Motor neuron (in vitro differentiated cells): ENCODE data around the gene SGSM2. TPM values are rescaled to one million over a fixed set of nuclear protein-coding genes. Genes with fewer than 3 reads are reported as not detected.

ENCODE experiments used
- ATAC-seq, 8 experiments: fragments of 200-7000 bp; cut with Tn5 transposase; replicated peaks in 6 of 8; 2 replicates each; pipeline ENCODE4 v1.8.0; 2021; ENCODE audit warnings: mild to moderate bottlenecking in 8 of 8, moderate library complexity in 8 of 8
- H3K27ac ChIP-seq, 2 donors: fragments of 250-450 bp; sonication (Bioruptor Pico); 2 replicates each; pipeline ENCODE4 v1.9.0; 2021; ENCODE audit warnings: antibody characterized with exemption in 2 of 2, mild to moderate bottlenecking in 2 of 2, moderate library complexity in 1 of 2
- H3K4me1 ChIP-seq, 2 donors: fragments of 250-450 bp; sonication (Bioruptor Pico); replicated peaks in 1 of 2; 2 replicates each; pipeline ENCODE4 v1.6.1; 2021; ENCODE audit warnings: antibody characterized with exemption in 2 of 2, mild to moderate bottlenecking in 2 of 2, moderate library complexity in 1 of 2
- H3K4me3 ChIP-seq, 5 donors: fragments of 250-450 bp; sonication (Bioruptor Pico); 2 replicates each; pipeline ENCODE4 v1.9.0; 2021; ENCODE audit warnings: antibody characterized with exemption in 5 of 5, mild to moderate bottlenecking in 5 of 5, moderate library complexity in 4 of 5
- WGBS, 10 experiments: fragments of 450-650 bp; shearing (Covaris generic); methylation state at CpG; one replicate each; pipeline ENCODE4 v1.0.0; 2022; 5-methylcytosine and 5-hydroxymethylcytosine counted together
- in situ Hi-C, 9 experiments: fragments of 400-800 bp; cut with MboI; loops; one replicate each; pipeline ENCODE4 v1.15.0; 2021; ENCODE audit warnings: low sequenced_read_pairs in 9 of 9, low pct_unique_long_range_greater_than_20kb in 2 of 9; ENCODE audit not compliant: unreplicated experiment in 9 of 9
- total RNA-seq, 8 experiments: library from RNA; unstranded; fragments of 300-600 nt; gene quantifications; 2 replicates each; pipeline versions ENCODE4 v1.2.3 to v1.2.4, GENCODE V29; 2022

Gene SGSM2
- total RNA-seq, 8 experiments from 2014 or later, result 33.4 to 95.6 (median 46.4) TPM

DNA sequence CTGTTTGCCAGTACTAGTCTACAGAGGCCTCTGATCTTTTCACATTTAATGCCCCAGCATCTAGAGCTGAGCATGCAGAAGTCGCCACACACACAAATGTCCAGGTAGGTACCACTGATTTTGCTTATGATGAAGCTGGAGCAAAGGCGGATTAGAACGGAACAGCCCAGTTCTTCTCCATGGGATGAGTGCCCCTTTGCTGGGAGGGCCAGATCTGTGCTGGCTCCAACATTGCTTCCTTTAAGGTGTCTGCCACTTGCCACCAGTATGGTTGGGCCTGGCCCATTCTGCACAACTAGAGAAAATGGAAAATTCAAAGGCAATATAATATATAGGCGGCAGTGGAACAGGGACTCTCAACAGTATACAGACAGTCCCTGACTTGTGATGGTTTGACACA is 65.7 kb downstream of the SGSM2 start:
- Histone ChIP-seq H3K4me1 (peaks cover 26 to 30% of the 10 kb centered on the region in 2 donors), H3K27ac (no peak overlapping the region), H3K4me3 (no peak overlapping the region)
- in situ Hi-C loops, result no loop called here
- 89 to 100% (median 96%) methylated on average over 1 to 4 of the region's 4 CpGs; no CpG with 5 or more reads in 3 of the 10 experiments for WGBS, 10 experiments
- no peak for ATAC-seq

DNA sequence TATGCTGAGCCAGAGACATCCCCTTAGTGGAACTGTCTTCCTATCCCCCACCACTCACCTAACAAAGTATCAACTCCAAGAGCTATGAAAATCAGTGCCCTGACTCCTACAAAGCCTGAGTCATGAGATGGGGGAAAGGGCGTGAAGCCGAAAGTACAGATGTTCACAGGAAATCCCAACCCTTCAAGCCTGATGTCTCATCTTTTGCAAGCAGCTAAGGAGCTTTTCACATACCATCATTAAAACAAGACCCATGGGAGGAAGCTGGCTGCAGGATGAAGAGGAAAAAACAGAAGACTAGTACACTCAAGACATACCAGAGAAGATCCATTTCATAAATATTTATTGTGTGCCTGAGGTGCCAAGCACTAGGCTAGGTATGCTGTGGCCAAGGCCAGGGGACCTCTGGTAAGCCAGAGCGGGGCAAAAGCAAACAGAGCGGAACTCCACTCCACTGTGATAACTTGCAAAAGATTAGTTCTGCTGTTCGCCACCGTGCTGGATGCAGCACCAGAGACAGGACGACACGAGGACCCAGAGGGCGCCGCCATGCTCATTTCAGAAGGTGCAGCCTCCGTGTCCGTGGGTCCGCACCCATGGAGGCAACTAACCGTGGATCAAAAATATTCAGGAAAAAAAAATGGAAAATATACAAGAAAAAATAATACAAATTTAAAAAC is 68.1 kb downstream of the SGSM2 start:
- Histone ChIP-seq H3K27ac (no peak overlapping the region), H3K4me1 (peaks cover 19 to 23% of the 10 kb centered on the region in 2 donors), H3K4me3 (no peak overlapping the region)
- in situ Hi-C loops, result no loop called here
- WGBS, 10 experiments, result 14 to 100% (median 85%) methylated on average over 2 to 14 of the region's 14 CpGs; no CpG with 5 or more reads in 2 of the 10 experiments
- ATAC-seq, result peak in 2 of 8 experiments; percentile 0 to 1

DNA sequence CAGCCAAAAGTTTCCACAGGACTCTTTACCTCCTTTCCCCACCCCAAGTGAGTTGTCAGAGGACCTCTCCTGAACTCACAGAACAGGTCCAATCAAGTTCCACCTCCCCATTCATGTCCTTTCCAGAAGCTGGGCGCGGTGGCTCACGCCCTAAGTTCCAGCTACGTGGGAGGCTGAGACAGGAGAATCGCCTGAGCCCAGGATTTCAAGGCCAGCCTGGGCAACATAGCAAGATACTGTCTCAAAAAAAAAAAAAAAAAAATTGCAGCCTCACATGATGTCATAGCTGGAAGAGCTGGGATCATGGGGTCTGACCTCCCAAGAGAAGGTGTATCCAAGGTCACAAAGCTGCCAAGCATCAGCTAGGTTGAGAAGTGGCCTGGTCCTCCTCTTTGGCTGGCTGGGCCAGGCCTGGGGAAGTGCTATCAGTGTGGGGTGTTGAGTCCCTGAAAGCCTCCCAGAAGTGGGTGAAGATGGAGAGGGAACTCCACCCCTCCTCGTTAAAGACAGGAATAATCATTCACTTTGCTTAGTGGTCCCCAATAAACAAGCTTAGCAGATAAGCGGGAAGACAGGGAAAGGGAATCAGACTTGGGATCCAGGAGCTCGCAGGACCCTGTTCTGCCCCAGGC is 69.1 kb downstream of the SGSM2 start:
- in situ Hi-C loops, result no loop called here
- H3K4me3 ChIP-seq, result no peak overlapping the region
- H3K4me1 ChIP-seq, result peaks cover 19 to 23% of the 10 kb centered on the region in 2 donors
- 0 to 100% (median 86%) methylated on average over 1 to 5 of the region's 8 CpGs; no CpG with 5 or more reads in 2 of the 10 experiments for WGBS, 10 experiments
- peak overlapping the region; percentile 76 to 83 for H3K27ac ChIP-seq
- no peak for ATAC-seq

DNA sequence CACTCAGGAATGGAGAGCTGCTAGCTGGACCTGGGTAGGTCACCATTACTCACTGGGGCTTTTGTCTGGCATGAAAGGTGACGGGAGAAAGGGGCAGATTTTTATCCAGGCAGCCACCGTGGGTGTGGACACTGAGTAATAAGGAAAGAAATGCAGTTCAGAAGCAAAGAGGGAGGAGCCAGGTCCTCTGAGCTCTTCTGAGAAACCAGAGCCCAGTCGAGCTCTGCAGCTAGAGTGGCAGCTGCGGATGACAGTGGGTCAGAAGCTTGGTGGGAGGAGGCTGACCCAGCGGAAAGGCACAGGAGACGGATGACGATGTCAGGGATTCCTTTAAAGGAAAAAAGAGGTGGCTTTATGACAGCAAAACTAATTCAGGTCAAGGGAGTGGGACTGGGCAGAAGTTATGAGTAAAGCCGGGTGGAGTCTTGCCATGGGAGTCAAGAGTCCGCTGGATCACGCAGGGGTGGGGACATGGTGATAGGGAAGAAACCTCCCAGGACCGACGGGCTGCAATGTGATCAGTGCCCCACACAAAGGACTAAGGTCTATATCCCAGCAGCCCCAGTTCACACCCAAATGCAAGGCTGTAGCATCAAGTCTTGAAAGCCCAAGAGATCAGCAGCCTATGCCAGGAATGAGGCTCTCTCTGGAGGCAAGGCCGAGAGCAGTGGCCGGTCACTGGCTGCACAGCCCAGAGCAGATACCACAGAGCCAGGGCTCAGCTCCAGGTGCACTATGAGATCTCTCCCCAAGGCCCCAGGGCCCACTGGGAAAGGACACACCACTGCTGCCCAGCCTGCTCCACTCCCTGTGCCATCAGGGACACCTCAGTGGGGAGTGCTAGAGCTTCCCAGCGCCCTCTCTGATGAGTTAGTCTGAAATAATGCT is 69.8 kb downstream of the SGSM2 start:
- 0 to 73% (median 22%) methylated on average over 1 to 12 of the region's 15 CpGs for WGBS, 10 experiments
- peak overlapping the region; percentile 76 to 83 for H3K27ac ChIP-seq
- no peak overlapping the region for H3K4me3 ChIP-seq
- in situ Hi-C loops, result no loop called here
- peak; percentile 74 to 86 (median 83) for ATAC-seq
- peaks cover 19 to 23% of the 10 kb centered on the region in 2 donors for H3K4me1 ChIP-seq

DNA sequence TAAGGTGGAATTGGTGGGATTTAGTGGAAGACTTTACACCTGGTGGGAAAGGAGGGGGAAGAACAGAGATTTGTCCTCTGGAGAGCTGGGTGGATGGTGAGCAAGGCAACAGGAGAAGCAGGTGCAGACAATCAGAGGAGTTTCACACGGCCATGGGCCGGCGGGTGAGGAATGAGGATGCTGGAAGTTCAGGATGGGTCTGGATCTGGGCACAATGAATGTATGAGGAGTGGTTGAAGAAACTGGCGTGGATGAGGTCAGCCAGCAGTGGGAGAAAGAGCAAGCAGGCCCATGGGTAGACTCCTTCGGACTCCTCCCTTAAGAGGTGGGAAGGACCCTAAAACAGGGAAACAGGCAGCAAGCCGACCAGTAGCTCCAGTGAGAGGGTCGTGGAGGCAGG is 73.7 kb downstream of the SGSM2 start:
- Histone ChIP-seq H3K27ac (no peak overlapping the region), H3K4me3 (no peak overlapping the region), H3K4me1 (peaks cover 15 to 16% of the 10 kb centered on the region in 2 donors)
- in situ Hi-C loops, result no loop called here
- 75 to 100% (median 91%) methylated on average over 1 to 5 of the region's 7 CpGs; no CpG with 5 or more reads in 2 of the 10 experiments for WGBS, 10 experiments
- ATAC-seq, result no peak

DNA sequence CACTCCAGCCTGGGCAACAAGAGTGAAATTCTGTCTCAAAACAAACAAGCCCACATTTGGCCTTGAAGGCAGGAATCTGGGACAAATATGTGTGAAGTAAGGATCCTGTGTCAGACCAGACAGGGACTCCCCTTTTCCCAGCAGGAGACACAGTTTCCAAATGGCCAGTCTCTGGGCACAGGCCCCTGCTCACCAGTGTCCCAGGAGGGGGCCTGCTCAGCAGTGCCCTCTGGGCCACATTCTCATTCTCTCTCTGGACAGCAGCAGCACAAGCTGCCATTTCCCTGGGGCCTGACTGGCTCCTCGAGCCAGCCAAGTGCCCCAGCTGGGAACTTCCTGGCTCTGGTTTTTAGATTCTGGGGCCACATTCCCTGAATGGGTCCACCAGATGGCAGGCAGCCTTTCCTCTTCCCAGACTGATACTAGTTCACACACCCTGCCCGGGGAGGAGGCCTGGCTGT is 75.3 kb downstream of the SGSM2 start:
- WGBS, 10 experiments, result 7 to 83% (median 44%) methylated on average over 1 to 2 of the region's 2 CpGs; no CpG with 5 or more reads in 3 of the 10 experiments
- in situ Hi-C loops, result no loop called here
- peak; percentile 37 to 63 (median 51) for ATAC-seq
- Histone ChIP-seq H3K27ac (no peak overlapping the region), H3K4me3 (no peak overlapping the region), H3K4me1 (peaks cover 10 to 17% of the 10 kb centered on the region in 2 donors)

DNA sequence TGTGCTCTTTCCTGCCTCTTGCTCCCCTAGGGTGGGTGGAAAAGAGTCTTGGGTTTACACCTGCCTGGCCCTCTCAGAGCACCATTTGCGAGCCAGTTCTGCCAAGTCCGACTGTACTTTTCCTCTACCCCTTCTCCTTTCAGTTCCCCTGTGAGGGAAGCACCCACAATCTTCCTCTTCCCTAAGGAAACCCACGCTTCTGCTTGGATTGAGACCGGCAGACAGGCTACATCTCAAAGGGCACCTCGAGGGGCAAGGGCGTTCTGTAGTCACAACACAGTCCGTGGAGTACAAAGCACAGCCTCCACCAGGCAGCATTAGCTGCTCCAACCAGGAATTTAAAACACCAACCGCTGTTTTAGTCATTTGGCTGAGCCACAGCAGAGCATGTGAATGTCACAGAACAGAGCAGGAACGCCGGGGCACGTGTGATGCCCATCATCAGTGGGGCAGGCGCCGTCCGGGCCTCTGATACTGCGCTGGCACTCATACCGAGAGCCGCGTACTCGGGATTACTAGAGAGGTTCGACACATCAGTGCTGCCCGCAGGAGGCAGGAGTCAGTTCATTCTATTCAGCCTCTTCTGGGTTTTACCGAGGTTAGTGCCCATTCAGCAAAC is 77.3 kb downstream of the SGSM2 start:
- 80 to 100% (median 96%) methylated on average over 1 to 20 of the region's 22 CpGs; no CpG with 5 or more reads in 2 of the 10 experiments for WGBS, 10 experiments
- Histone ChIP-seq H3K4me3 (no peak overlapping the region), H3K27ac (no peak overlapping the region), H3K4me1 (peaks cover 12 to 31% of the 10 kb centered on the region in 2 donors)
- no peak for ATAC-seq
- in situ Hi-C loops, result no loop called here

DNA sequence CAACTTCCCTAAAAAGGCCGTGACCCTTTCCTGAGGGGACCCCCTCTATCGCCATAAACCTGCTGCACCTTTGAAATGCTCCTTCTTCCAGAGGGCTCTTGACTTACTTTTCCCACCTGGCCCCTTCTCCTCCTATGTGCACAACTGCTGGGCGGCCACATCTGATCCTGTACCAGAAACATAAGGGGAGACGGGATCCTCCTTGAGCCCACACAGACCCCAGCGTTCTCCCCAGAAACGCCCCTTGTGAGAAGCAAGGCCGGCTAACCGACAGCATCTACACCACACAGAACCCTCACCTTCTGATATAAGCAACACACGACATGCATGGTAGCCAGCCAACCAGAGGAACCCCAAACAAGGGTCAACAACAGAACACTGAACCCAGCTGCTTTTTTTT is 77.8 kb downstream of the SGSM2 start:
- ATAC-seq, result no peak
- no peak overlapping the region for H3K4me3 ChIP-seq
- H3K27ac ChIP-seq, result no peak overlapping the region
- in situ Hi-C loops, result no loop called here
- WGBS, 10 experiments, result 0 to 98% (median 79%) methylated on average over 1 to 7 of the region's 9 CpGs; no CpG with 5 or more reads in 4 of the 10 experiments
- peaks cover 16 to 37% of the 10 kb centered on the region in 2 donors for H3K4me1 ChIP-seq

DNA sequence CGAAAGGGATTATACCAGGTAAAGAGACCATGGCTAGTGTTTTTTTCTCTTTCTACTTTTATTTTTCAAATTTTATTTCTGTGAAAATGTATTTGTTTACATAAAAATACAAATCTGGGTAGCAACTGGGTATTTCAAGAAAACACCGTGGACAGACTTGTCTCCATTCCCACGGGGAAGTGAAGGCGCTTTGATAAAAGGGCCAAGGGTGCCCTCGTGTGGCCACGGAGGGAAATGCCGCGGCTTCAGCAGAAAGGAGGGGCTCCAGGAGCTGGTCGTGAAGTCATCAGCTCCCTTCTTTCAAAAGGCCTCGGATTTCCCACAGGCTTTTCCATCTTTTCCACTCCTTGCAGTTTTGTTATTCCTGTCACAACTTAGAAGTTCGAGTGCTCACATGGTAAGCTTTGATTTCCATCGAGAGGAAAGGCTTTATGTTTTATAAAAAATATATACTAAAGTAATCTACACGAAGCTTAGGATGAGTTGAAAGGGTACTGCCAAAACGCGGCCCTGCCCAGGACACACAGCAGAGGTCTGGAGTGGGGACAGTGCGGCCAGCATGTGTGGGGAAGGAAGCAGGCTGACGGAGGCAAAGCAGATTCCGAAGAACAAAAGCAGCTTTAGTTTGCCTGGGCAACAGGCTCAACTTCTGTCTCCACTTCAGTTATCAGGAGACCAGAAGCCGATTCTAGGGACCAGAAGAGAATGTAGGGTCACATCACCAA is 78.9 kb downstream of the SGSM2 start:
- peak overlapping the region in 1 of 2 donors; percentile 10 for H3K27ac ChIP-seq
- H3K4me1 ChIP-seq, result peaks cover 16 to 40% of the 10 kb centered on the region in 2 donors
- no peak overlapping the region for H3K4me3 ChIP-seq
- ATAC-seq, result peak; percentile 73 to 93 (median 85)
- 6 to 62% (median 21%) methylated on average over 4 to 13 of the region's 19 CpGs; no CpG with 5 or more reads in 1 of the 10 experiments for WGBS, 10 experiments
- in situ Hi-C loops, result no loop called here

DNA sequence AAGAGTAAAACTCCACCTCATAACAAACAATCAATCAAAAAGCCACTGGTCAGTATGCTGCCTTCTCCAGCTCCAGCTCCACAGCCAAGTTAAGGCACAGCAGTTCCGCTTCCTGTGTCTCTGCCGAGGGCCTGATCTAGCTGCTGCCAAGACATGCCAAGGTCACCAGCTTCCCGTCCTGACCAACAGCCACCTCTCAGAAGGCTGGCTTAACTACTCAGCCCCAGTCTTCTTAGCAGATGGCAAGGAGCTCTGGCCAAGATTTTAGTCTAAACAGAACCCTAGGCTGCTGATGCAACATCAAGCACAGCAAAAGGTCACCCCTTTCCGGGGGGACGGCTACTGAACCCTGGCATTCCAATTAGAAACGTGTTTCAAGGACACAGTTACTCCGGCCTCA is 81.3 kb downstream of the SGSM2 start:
- H3K27ac ChIP-seq, result peak overlapping the region in 1 of 2 donors; percentile 55
- H3K4me3 ChIP-seq, result no peak overlapping the region
- peaks cover 16 to 40% of the 10 kb centered on the region in 2 donors for H3K4me1 ChIP-seq
- 75 to 100% (median 100%) methylated on average over 1 to 3 of the region's 7 CpGs; no CpG with 5 or more reads in 3 of the 10 experiments for WGBS, 10 experiments
- in situ Hi-C loops, result no loop called here
- no peak for ATAC-seq

DNA sequence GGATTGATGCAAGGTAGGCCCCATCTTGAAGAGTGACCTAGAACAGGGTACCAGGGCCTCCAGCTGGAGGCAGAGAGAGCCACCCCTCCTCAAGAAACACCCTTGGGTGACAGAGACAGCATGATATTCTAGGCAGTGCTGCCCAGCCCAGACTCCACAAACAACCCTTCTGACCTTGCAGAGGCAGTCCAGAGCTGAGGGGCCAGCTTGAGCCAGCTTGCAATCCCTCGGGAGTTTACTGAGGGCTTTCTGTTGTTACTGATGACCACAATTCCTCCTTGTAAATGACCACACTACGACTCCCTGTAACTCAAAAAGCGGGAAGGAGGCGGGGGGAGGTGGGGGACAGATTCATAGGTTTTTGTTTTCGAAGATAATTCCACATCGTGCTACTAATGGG is 82.2 kb downstream of the SGSM2 start:
- Histone ChIP-seq H3K27ac (peak overlapping the region in 1 of 2 donors; percentile 77), H3K4me1 (peaks cover 16 to 40% of the 10 kb centered on the region in 2 donors), H3K4me3 (no peak overlapping the region)
- in situ Hi-C loops, result no loop called here
- peak in 4 of 8 experiments; percentile 26 to 79 (median 66) for ATAC-seq
- WGBS, 10 experiments, result 80 to 100% (median 94%) methylated on average over 1 to 5 of the region's 6 CpGs; no CpG with 5 or more reads in 5 of the 10 experiments

DNA sequence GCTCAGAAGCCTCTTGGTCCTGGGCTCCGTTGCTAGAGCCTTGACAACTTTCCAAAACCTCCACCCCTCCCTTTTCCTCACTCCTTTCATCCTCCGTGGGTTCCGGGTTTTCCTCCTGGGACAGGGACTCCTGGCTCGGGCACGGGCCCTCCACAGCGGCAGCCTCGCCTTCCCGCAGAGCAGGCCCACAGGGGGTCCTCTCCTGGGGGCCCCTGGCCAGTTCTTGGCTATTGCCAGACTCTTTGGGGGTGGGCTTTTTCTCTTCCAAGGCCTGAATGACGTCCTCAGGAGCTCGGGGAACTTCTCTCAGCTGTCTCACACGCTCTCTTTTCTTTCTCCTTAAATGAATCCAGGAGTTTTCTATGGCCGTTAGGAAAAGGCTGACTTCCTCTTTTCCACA is 82.9 kb downstream of the SGSM2 start:
- in situ Hi-C loops, result no loop called here
- H3K4me3 ChIP-seq, result no peak overlapping the region
- no peak for ATAC-seq
- peak overlapping the region in 1 of 2 donors; percentile 77 for H3K27ac ChIP-seq
- 73 to 100% (median 89%) methylated on average over 1 to 10 of the region's 12 CpGs; no CpG with 5 or more reads in 2 of the 10 experiments for WGBS, 10 experiments
- H3K4me1 ChIP-seq, result peaks cover 16 to 40% of the 10 kb centered on the region in 2 donors
